ENCODE results near the gene ADAMTSL5. TPM values are rescaled to one million over a fixed set of nuclear protein-coding genes. Genes with fewer than 3 reads are reported as not detected.
"Not testable (repeated sequence)": the region's sequence is repeated elsewhere in the genome, so short reads cannot be mapped to it uniquely, and the experiment has no call there.

The ADAMTSL5 gene
- total RNA-seq, 1 donor: 1.1 TPM

DNA sequence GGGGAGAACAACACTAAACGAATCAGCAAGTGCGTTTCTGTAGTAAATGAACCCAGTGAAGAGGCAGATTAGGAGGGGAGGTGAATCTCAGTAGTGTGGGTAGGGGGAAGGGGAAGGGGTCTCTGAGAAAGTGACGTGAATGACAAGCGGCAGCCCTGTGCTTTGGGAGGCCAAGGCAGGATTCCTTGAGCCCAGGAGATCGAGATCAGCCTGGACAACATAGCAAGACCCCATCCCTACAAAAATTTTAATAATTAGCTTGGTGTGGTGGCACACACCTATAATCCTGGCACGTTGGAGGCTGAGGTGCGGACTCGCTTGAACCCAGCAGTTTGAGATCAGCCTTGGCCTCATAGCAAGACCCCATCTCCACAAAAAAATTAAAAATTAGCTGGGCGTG, 19.2 kb upstream of the ADAMTSL5 start:
- no peaks in the 10 kb centered on the region for H3K9me3 ChIP-seq (ENCODE audit: low read depth, low read length)
- no peaks in the 10 kb centered on the region for H4K20me1 ChIP-seq (ENCODE audit: insufficient read depth, low read length)
- no peak overlapping the region for H3K4me2 ChIP-seq (ENCODE audit: insufficient read depth, low read length)
- no peak overlapping the region for H2AFZ ChIP-seq (ENCODE audit: low read length)
- TF ChIP-seq, protein P1, sequence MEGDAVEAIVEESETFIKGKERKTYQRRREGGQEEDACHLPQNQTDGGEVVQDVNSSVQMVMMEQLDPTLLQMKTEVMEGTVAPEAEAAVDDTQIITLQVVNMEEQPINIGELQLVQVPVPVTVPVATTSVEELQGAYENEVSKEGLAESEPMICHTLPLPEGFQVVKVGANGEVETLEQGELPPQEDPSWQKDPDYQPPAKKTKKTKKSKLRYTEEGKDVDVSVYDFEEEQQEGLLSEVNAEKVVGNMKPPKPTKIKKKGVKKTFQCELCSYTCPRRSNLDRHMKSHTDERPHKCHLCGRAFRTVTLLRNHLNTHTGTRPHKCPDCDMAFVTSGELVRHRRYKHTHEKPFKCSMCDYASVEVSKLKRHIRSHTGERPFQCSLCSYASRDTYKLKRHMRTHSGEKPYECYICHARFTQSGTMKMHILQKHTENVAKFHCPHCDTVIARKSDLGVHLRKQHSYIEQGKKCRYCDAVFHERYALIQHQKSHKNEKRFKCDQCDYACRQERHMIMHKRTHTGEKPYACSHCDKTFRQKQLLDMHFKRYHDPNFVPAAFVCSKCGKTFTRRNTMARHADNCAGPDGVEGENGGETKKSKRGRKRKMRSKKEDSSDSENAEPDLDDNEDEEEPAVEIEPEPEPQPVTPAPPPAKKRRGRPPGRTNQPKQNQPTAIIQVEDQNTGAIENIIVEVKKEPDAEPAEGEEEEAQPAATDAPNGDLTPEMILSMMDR (IDR thresholded peaks at IDR 0.05; ENCODE audit: extremely low read depth, low read depth, low read length): no peak
- H3K4me3 ChIP-seq (ENCODE audit: insufficient read depth, low read length): no peak overlapping the region
- H3K27me3 ChIP-seq (ENCODE audit: insufficient read depth, low read length): no peaks in the 10 kb centered on the region
- no peak overlapping the region for H3K27ac ChIP-seq (ENCODE audit: low read depth, low read length)
- H3K36me3 ChIP-seq (ENCODE audit: insufficient read depth, low read length): no peaks in the 10 kb centered on the region
- no peaks in the 10 kb centered on the region for H3K79me2 ChIP-seq (ENCODE audit: insufficient read depth, low read length)
- no peak for DNase-seq (ENCODE audit: insufficient read length, low spot score, missing footprints)
- no peaks in the 10 kb centered on the region for H3K4me1 ChIP-seq (ENCODE audit: insufficient read depth, low read length)

DNA sequence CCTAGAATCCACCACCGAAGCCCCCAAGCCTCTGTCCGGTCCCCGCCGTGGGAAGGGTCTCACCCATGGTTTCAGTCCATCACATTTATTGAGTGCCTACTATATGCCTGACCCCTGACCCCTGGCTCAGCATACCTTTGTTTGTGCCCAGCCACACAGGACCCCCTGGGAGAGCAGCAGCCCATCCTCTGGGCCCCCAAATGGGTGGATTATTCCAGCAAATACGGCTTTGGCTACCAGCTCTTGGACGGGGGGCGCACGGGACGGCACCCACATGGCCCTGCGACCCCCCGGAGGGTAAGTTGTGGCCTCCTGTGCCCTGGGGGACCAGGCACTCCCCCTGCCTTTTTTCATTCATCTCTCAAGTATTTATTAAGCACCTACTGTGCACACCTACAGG, 18.8 kb upstream of the ADAMTSL5 start:
- no peaks in the 10 kb centered on the region for H3K36me3 ChIP-seq (ENCODE audit: insufficient read depth, low read length)
- H3K4me3 ChIP-seq (ENCODE audit: insufficient read depth, low read length): no peak overlapping the region
- H3K27ac ChIP-seq (ENCODE audit: low read depth, low read length): no peak overlapping the region
- H3K79me2 ChIP-seq (ENCODE audit: insufficient read depth, low read length): no peaks in the 10 kb centered on the region
- no peaks in the 10 kb centered on the region for H3K9me3 ChIP-seq (ENCODE audit: low read depth, low read length)
- H3K4me2 ChIP-seq (ENCODE audit: insufficient read depth, low read length): no peak overlapping the region
- TF ChIP-seq, protein P1 (IDR thresholded peaks at IDR 0.05; ENCODE audit: extremely low read depth, low read depth, low read length): no peak
- no peaks in the 10 kb centered on the region for H3K27me3 ChIP-seq (ENCODE audit: insufficient read depth, low read length)
- no peak overlapping the region for H2AFZ ChIP-seq (ENCODE audit: low read length)
- no peaks in the 10 kb centered on the region for H3K4me1 ChIP-seq (ENCODE audit: insufficient read depth, low read length)
- H4K20me1 ChIP-seq (ENCODE audit: insufficient read depth, low read length): no peaks in the 10 kb centered on the region
- DNase-seq (ENCODE audit: insufficient read length, low spot score, missing footprints): peak; percentile 81

DNA sequence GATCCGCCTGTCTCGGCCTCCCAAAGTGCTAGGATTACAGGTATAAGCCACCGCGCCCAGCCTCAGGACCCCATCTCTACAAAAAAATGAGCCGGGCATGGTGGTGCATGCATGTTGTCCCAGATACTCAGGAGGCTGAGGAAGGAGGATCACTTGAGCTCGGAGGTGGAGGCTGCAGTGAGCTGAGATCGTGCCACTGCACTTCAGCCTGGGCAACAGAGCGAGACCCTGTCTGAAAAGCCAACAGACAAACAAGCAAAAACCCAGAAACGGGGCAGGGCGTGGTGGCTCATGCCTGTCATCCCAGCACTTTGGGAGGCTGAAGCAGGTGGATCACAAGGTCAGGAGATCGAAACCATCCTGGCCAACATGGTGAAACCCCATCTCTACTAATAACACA, 18.0 kb upstream of the ADAMTSL5 start:
- not testable (repeated sequence) for H2AFZ ChIP-seq (ENCODE audit: low read length); H3K36me3 ChIP-seq (ENCODE audit: insufficient read depth, low read length); H3K4me2 ChIP-seq (ENCODE audit: insufficient read depth, low read length); H3K4me3 ChIP-seq (ENCODE audit: insufficient read depth, low read length); H3K9me3 ChIP-seq (ENCODE audit: low read depth, low read length); H3K27me3 ChIP-seq (ENCODE audit: insufficient read depth, low read length); DNase-seq (ENCODE audit: insufficient read length, low spot score, missing footprints); H3K27ac ChIP-seq (ENCODE audit: low read depth, low read length); H3K79me2 ChIP-seq (ENCODE audit: insufficient read depth, low read length); H3K4me1 ChIP-seq (ENCODE audit: insufficient read depth, low read length); H4K20me1 ChIP-seq (ENCODE audit: insufficient read depth, low read length)

DNA sequence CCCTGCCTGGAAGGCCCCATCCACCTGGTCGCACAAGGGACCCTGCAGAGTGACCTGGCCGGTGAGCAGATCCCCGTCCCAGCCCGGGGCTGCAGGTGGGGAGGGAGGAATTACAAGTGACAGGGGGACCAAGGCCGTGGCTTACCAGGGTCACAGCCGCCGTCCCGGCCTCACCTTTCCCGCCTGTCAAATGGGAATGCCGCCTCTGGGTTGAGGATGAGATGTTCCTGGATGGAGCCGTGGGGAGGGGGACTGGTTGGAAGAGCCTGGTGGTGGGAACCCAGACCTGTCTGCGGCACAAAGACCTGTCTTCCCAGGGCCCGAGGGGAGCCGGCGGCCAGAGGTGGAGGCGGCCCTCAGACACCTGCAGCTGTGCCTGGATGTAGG, 16.6 kb upstream of the ADAMTSL5 start:
- no peaks in the 10 kb centered on the region for H3K9me3 ChIP-seq (ENCODE audit: low read depth, low read length)
- H2AFZ ChIP-seq (ENCODE audit: low read length): no peak overlapping the region
- H3K4me1 ChIP-seq (ENCODE audit: insufficient read depth, low read length): no peaks in the 10 kb centered on the region
- H3K79me2 ChIP-seq (ENCODE audit: insufficient read depth, low read length): no peaks in the 10 kb centered on the region
- H4K20me1 ChIP-seq (ENCODE audit: insufficient read depth, low read length): no peaks in the 10 kb centered on the region
- no peak overlapping the region for H3K27ac ChIP-seq (ENCODE audit: low read depth, low read length)
- H3K4me3 ChIP-seq (ENCODE audit: insufficient read depth, low read length): no peak overlapping the region
- H3K27me3 ChIP-seq (ENCODE audit: insufficient read depth, low read length): peaks cover 15% of the 10 kb centered on the region
- no peaks in the 10 kb centered on the region for H3K36me3 ChIP-seq (ENCODE audit: insufficient read depth, low read length)
- H3K4me2 ChIP-seq (ENCODE audit: insufficient read depth, low read length): no peak overlapping the region
- no peak for DNase-seq (ENCODE audit: insufficient read length, low spot score, missing footprints)
- TF ChIP-seq, protein P1 (IDR thresholded peaks at IDR 0.05; ENCODE audit: extremely low read depth, low read depth, low read length): no peak
